GM19099 (cell line): ENCODE results near the gene NLGN1.

Source experiments
- POLR2A ChIP-seq: IDR thresholded peaks from 3 replicates; pipeline ENCODE4 v1.6.1; 2011; ENCODE audit warnings: low read depth; ENCODE audit not compliant: insufficient read length; ENCODE audit errors: extremely low read depth

NLGN1 gene

GRCh38 chr3:173410849-173411248 lies 13.3 kb downstream of the NLGN1 start:
- no peak for TF ChIP-seq POLR2A

GRCh38 chr3:173411375-173411973 lies 13.9 kb downstream of the NLGN1 start:
- TF ChIP-seq POLR2A: no peak

- no peak for TF ChIP-seq POLR2A
Measured at GRCh38 chr3:173416070-173416469, 18.5 kb downstream of the NLGN1 start.

GRCh38 chr3:173429076-173429475 lies 31.5 kb downstream of the NLGN1 start:
- TF ChIP-seq POLR2A: no peak

GRCh38 chr3:173429527-173429926 lies 32.0 kb downstream of the NLGN1 start:
- no peak for TF ChIP-seq POLR2A

GRCh38 chr3:173430576-173430975 lies 33.0 kb downstream of the NLGN1 start:
- TF ChIP-seq POLR2A: no peak

- TF ChIP-seq POLR2A: no peak
Measured at GRCh38 chr3:173439004-173439403, 41.5 kb downstream of the NLGN1 start.

GRCh38 chr3:173440514-173440913 lies 43.0 kb downstream of the NLGN1 start:
- TF ChIP-seq POLR2A: no peak

- TF ChIP-seq POLR2A: no peak
Measured at GRCh38 chr3:173463250-173463649, 65.7 kb downstream of the NLGN1 start.

GRCh38 chr3:173465112-173465511 lies 67.6 kb downstream of the NLGN1 start:
- TF ChIP-seq POLR2A: no peak

GRCh38 chr3:173465898-173466678 lies 68.5 kb downstream of the NLGN1 start:
- no peak for TF ChIP-seq POLR2A

- TF ChIP-seq POLR2A: no peak
Measured at GRCh38 chr3:173467501-173467900, 70.0 kb downstream of the NLGN1 start.

- TF ChIP-seq POLR2A: no peak
Measured at GRCh38 chr3:173473237-173473636, 75.7 kb downstream of the NLGN1 start.

- TF ChIP-seq POLR2A: no peak
Measured at GRCh38 chr3:173479301-173479700, 81.8 kb downstream of the NLGN1 start.

GRCh38 chr3:173501931-173502489 lies 104.5 kb downstream of the NLGN1 start:
- TF ChIP-seq POLR2A: no peak

GRCh38 chr3:173502983-173503568 lies 105.5 kb downstream of the NLGN1 start:
- no peak for TF ChIP-seq POLR2A

- TF ChIP-seq POLR2A: no peak
Measured at GRCh38 chr3:173510565-173510964, 113.0 kb downstream of the NLGN1 start.

- TF ChIP-seq POLR2A: no peak
Measured at GRCh38 chr3:173513123-173513522, 115.6 kb downstream of the NLGN1 start.
